Hepatocyte (in vitro differentiated cells): ENCODE measurements around the gene CLEC3A.

ENCODE experiments used
- CTCF ChIP-seq: fragments of 200-600 bp; sonication (generic); IDR thresholded peaks from 2 replicates; pipeline ENCODE4 v1.5.1; 2016; ENCODE audit warnings: antibody characterized with exemption, mild to moderate bottlenecking; ENCODE audit not compliant: poor library complexity
- EZH2 ChIP-seq: fragments of 200-600 bp; sonication (generic); IDR thresholded peaks from 2 replicates; pipeline ENCODE4 v1.6.1; 2016; ENCODE audit warnings: antibody characterized with exemption, mild to moderate bottlenecking, borderline replicate concordance

- TF ChIP-seq CTCF (no peak), EZH2 (no peak)
Measured at GRCh38 chr16:78065319-78065718, 43.0 kb downstream of the CLEC3A start.
